ENCODE data around the gene B3GLCT. TPM values are rescaled to one million over a fixed set of nuclear protein-coding genes. Genes with fewer than 3 reads are reported as not detected.

B3GLCT gene
- total RNA-seq, 1 donor = 18.8 TPM

GRCh38 chr13:31264151-31264550 is 64.4 kb downstream of the B3GLCT start:
- Histone ChIP-seq H3K4me1 (ENCODE audit: insufficient read depth, low read length) (no peaks in the 10 kb centered on the region), H3K36me3 (ENCODE audit: insufficient read depth, low read length) (no peaks in the 10 kb centered on the region), H3K27me3 (ENCODE audit: insufficient read depth, low read length) (no peaks in the 10 kb centered on the region), H3K4me3 (ENCODE audit: insufficient read depth, low read length) (no peak overlapping the region), H3K79me2 (ENCODE audit: insufficient read depth, low read length) (no peaks in the 10 kb centered on the region), H3K9me3 (ENCODE audit: low read depth, low read length) (no peaks in the 10 kb centered on the region), H3K4me2 (ENCODE audit: insufficient read depth, low read length) (no peak overlapping the region), H3K27ac (ENCODE audit: low read depth, low read length) (no peak overlapping the region), H4K20me1 (ENCODE audit: insufficient read depth, low read length) (no peaks in the 10 kb centered on the region), H2AFZ (ENCODE audit: low read length) (no peak overlapping the region)
- no peak for DNase-seq (ENCODE audit: insufficient read length, low spot score, missing footprints)
- TF ChIP-seq CTCF (IDR thresholded peaks at IDR 0.05; ENCODE audit: extremely low read depth, low read depth, low read length) = no peak

- Histone ChIP-seq H3K4me3 (ENCODE audit: insufficient read depth, low read length) (no peak overlapping the region), H4K20me1 (ENCODE audit: insufficient read depth, low read length) (no peaks in the 10 kb centered on the region), H3K4me1 (ENCODE audit: insufficient read depth, low read length) (no peaks in the 10 kb centered on the region), H3K27me3 (ENCODE audit: insufficient read depth, low read length) (no peaks in the 10 kb centered on the region), H3K4me2 (ENCODE audit: insufficient read depth, low read length) (no peak overlapping the region), H3K9me3 (ENCODE audit: low read depth, low read length) (no peaks in the 10 kb centered on the region), H3K27ac (ENCODE audit: low read depth, low read length) (no peak overlapping the region), H3K36me3 (ENCODE audit: insufficient read depth, low read length) (no peaks in the 10 kb centered on the region), H2AFZ (ENCODE audit: low read length) (no peak overlapping the region), H3K79me2 (ENCODE audit: insufficient read depth, low read length) (no peaks in the 10 kb centered on the region)
- DNase-seq (ENCODE audit: insufficient read length, low spot score, missing footprints) = no peak
- no peak for TF ChIP-seq CTCF (IDR thresholded peaks at IDR 0.05; ENCODE audit: extremely low read depth, low read depth, low read length)
Measured at GRCh38 chr13:31267126-31267784, 67.5 kb downstream of the B3GLCT start.

GRCh38 chr13:31274390-31274789 is 74.6 kb downstream of the B3GLCT start:
- no peaks in the 10 kb centered on the region for H4K20me1 ChIP-seq (ENCODE audit: insufficient read depth, low read length)
- TF ChIP-seq CTCF (IDR thresholded peaks at IDR 0.05; ENCODE audit: extremely low read depth, low read depth, low read length) = no peak
- no peaks in the 10 kb centered on the region for H3K9me3 ChIP-seq (ENCODE audit: low read depth, low read length)
- DNase-seq (ENCODE audit: insufficient read length, low spot score, missing footprints) = no peak
- no peak overlapping the region for H3K4me2 ChIP-seq (ENCODE audit: insufficient read depth, low read length)
- H3K4me3 ChIP-seq (ENCODE audit: insufficient read depth, low read length) = no peak overlapping the region
- H3K36me3 ChIP-seq (ENCODE audit: insufficient read depth, low read length) = no peaks in the 10 kb centered on the region
- no peaks in the 10 kb centered on the region for H3K27me3 ChIP-seq (ENCODE audit: insufficient read depth, low read length)
- peaks cover 3% of the 10 kb centered on the region for H3K4me1 ChIP-seq (ENCODE audit: insufficient read depth, low read length)
- H3K79me2 ChIP-seq (ENCODE audit: insufficient read depth, low read length) = no peaks in the 10 kb centered on the region
- H3K27ac ChIP-seq (ENCODE audit: low read depth, low read length) = no peak overlapping the region
- H2AFZ ChIP-seq (ENCODE audit: low read length) = no peak overlapping the region

GRCh38 chr13:31276421-31276820 is 76.6 kb downstream of the B3GLCT start:
- H3K27ac ChIP-seq (ENCODE audit: low read depth, low read length) = peak overlapping the region; percentile 34
- no peaks in the 10 kb centered on the region for H3K27me3 ChIP-seq (ENCODE audit: insufficient read depth, low read length)
- H3K9me3 ChIP-seq (ENCODE audit: low read depth, low read length) = no peaks in the 10 kb centered on the region
- H3K4me3 ChIP-seq (ENCODE audit: insufficient read depth, low read length) = no peak overlapping the region
- H3K4me1 ChIP-seq (ENCODE audit: insufficient read depth, low read length) = peaks cover 3% of the 10 kb centered on the region
- no peak for DNase-seq (ENCODE audit: insufficient read length, low spot score, missing footprints)
- no peaks in the 10 kb centered on the region for H3K79me2 ChIP-seq (ENCODE audit: insufficient read depth, low read length)
- no peak for TF ChIP-seq CTCF (IDR thresholded peaks at IDR 0.05; ENCODE audit: extremely low read depth, low read depth, low read length)
- H3K4me2 ChIP-seq (ENCODE audit: insufficient read depth, low read length) = no peak overlapping the region
- no peaks in the 10 kb centered on the region for H3K36me3 ChIP-seq (ENCODE audit: insufficient read depth, low read length)
- H4K20me1 ChIP-seq (ENCODE audit: insufficient read depth, low read length) = no peaks in the 10 kb centered on the region
- no peak overlapping the region for H2AFZ ChIP-seq (ENCODE audit: low read length)
